Right lobe of liver (tissue), 4 donors: ENCODE data around the gene ZBTB25.

Experiments used
- POLR2A ChIP-seq: fragments of 450-650 bp; IDR thresholded peaks from one replicate; pipeline ENCODE4 v1.6.1; 2017; ENCODE audit warnings: antibody characterized with exemption, mild to moderate bottlenecking
- TF ChIP-seq, protein P1 (sequence below), 4 donors: fragments of 200-600 bp in 3 of 4; fragments of 450-650 bp in 1 of 4; IDR thresholded peaks; one replicate each; pipeline versions ENCODE4 v1.5.1 to v1.8.0; 2016 to 2022; ENCODE audit warnings: antibody characterized with exemption in 4 of 4, mild to moderate bottlenecking in 2 of 4
- donor health status: DM: no; HTN: no; CAD: no.
- donor health status: DM: no; HTN: no; CAD: no.
- donor health status: DM: no; HTN: yes; CAD: no.

DNA sequence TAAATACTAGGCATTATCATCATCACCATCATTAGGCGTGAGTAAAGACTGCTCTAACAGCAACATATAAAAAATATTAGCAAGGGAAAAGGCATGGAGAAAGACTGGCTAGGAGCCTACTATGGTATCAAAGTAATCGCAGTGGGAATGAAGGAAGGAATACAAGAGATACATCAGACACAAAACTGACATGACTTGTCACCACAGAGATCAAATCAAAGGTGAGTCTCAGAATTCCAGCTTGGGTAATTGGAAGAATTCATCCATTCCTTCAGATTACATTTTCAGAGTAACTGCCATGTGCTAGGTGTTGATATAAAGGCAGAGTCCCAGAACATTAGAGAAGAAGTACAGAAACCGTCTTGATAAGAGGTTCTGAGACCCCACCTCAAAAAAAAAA, 10.2 kb downstream of the ZBTB25 start:
- TF ChIP-seq, protein P1, sequence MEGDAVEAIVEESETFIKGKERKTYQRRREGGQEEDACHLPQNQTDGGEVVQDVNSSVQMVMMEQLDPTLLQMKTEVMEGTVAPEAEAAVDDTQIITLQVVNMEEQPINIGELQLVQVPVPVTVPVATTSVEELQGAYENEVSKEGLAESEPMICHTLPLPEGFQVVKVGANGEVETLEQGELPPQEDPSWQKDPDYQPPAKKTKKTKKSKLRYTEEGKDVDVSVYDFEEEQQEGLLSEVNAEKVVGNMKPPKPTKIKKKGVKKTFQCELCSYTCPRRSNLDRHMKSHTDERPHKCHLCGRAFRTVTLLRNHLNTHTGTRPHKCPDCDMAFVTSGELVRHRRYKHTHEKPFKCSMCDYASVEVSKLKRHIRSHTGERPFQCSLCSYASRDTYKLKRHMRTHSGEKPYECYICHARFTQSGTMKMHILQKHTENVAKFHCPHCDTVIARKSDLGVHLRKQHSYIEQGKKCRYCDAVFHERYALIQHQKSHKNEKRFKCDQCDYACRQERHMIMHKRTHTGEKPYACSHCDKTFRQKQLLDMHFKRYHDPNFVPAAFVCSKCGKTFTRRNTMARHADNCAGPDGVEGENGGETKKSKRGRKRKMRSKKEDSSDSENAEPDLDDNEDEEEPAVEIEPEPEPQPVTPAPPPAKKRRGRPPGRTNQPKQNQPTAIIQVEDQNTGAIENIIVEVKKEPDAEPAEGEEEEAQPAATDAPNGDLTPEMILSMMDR (IDR thresholded peaks at IDR 0.05), result no peak
- TF ChIP-seq POLR2A, result no peak
